Measurements from ENCODE around the gene AP4S1. TPM values are rescaled to one million over a fixed set of nuclear protein-coding genes. Genes with fewer than 3 reads are reported as not detected.
"Not testable (repeated sequence)": the region's sequence is repeated elsewhere in the genome, so short reads cannot be mapped to it uniquely, and the experiment has no call there.

AP4S1 gene
- total RNA-seq, 1 experiment from 2014 or later, result 3.3 TPM

DNA sequence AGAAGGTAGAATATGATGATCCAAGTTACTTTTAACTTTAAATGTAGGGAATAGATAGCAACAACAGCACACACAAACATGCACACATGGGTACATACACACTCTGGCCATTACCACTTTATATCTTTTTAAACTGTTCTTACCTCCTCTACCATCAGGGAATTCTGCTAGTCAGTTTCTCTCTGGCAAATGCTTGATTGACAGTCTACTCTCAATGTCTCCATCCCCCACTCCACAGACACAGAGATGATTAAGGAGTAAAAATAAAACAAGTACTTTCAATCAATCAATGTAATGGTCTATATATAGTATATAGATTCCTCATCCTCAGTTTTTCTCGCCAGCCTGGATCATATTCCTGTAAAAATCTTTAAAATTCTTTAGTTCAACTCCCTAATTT, 16.9 kb downstream of the AP4S1 start:
- intact Hi-C loops (cut with micrococcal nuclease; ENCODE audit: unreplicated experiment), result no loop called here
- H3K27me3 ChIP-seq (ENCODE audit: control insufficient read depth, insufficient read depth, low read length), result no peaks in the 10 kb centered on the region
- in situ Hi-C loops (cut with HindIII; ENCODE audit: low pct_unique_long_range_greater_than_20kb, low sequenced_read_pairs), result no loop called here
- no peak overlapping the region for H3K4me3 ChIP-seq (ENCODE audit: low read depth in 2 of 2, low read length in 2 of 2)
- CTCF ChIA-PET, result interaction anchor here (0.6 kb wide), 1 partner anchor 36 kb away, joined by 6 read pairs; no protein-coding TSS in a partner anchor
- POLR2A ChIA-PET, result interaction anchor here (0.7 kb wide), 1 partner anchor 13 kb away, joined by 5 read pairs; no protein-coding TSS in a partner anchor
- TF ChIP-seq, protein P1, sequence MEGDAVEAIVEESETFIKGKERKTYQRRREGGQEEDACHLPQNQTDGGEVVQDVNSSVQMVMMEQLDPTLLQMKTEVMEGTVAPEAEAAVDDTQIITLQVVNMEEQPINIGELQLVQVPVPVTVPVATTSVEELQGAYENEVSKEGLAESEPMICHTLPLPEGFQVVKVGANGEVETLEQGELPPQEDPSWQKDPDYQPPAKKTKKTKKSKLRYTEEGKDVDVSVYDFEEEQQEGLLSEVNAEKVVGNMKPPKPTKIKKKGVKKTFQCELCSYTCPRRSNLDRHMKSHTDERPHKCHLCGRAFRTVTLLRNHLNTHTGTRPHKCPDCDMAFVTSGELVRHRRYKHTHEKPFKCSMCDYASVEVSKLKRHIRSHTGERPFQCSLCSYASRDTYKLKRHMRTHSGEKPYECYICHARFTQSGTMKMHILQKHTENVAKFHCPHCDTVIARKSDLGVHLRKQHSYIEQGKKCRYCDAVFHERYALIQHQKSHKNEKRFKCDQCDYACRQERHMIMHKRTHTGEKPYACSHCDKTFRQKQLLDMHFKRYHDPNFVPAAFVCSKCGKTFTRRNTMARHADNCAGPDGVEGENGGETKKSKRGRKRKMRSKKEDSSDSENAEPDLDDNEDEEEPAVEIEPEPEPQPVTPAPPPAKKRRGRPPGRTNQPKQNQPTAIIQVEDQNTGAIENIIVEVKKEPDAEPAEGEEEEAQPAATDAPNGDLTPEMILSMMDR (IDR thresholded peaks at IDR 0.05), result no peak
- no peaks in the 10 kb centered on the region for H3K36me3 ChIP-seq (ENCODE audit: control insufficient read depth, insufficient read depth, low read length)
- BruUV-seq (replicated peaks), result no TSS peak
- no peaks in the 10 kb centered on the region for H3K9me3 ChIP-seq (ENCODE audit: control insufficient read depth, insufficient read depth, low read depth, low read length)
- no peak for DNase-seq (ENCODE audit: low read depth, low spot score)
- no peaks in the 10 kb centered on the region for H3K4me1 ChIP-seq (ENCODE audit: control insufficient read depth, insufficient read depth, low read length)
- no peak for ATAC-seq
- no peak overlapping the region for H3K27ac ChIP-seq (ENCODE audit: low read length)

DNA sequence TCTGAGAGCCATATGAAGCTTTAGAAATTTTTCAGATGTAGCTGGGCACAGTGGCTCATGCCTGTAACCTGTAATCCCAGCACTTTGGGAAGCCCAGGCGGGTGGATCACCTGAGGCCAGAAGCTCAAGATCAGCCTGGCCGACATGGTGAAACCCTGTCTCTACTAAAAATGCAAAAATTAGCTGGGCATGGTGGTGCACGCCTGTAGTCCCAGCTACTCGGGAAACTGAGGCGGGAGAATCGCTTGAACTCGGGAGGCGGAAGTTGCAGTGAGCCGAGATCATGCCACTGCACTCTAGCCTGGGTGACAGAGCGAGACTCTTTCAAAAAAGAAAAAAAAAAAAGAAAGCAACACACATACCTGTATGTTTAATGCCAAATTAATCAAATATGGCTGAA, 17.4 kb downstream of the AP4S1 start:
- CTCF ChIA-PET; H3K4me3 ChIP-seq (ENCODE audit: low read depth in 2 of 2, low read length in 2 of 2); H3K27me3 ChIP-seq (ENCODE audit: control insufficient read depth, insufficient read depth, low read length); H3K36me3 ChIP-seq (ENCODE audit: control insufficient read depth, insufficient read depth, low read length); H3K4me1 ChIP-seq (ENCODE audit: control insufficient read depth, insufficient read depth, low read length); in situ Hi-C loops (cut with HindIII; ENCODE audit: low pct_unique_long_range_greater_than_20kb, low sequenced_read_pairs); DNase-seq (ENCODE audit: low read depth, low spot score); H3K9me3 ChIP-seq (ENCODE audit: control insufficient read depth, insufficient read depth, low read depth, low read length); H3K27ac ChIP-seq (ENCODE audit: low read length); ATAC-seq; BruUV-seq (replicated peaks); intact Hi-C loops (cut with micrococcal nuclease; ENCODE audit: unreplicated experiment): not testable (repeated sequence)
- POLR2A ChIA-PET, result interaction anchor here (0.7 kb wide), 1 partner anchor 14 kb away, joined by 5 read pairs; no protein-coding TSS in a partner anchor

DNA sequence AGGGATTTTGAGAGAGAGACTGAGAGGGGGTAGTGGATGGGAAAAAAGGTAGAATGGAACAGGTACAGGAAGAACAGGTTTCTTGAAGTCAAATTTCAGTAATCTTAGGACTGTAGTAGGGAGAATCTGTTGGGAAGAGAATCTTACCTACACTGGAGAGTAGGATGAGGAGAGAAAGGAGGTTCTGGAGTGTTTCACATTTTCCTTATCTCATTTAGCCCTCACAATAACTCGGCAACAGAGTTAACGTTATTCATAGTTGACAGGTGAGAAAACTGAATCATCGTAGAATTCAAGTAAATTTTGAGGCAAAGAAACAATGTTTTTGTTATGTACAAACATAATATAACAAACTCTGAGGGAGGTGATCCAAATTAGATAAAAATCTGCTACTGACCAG, 17.9 kb downstream of the AP4S1 start:
- ATAC-seq, result no peak
- TF ChIP-seq, protein P2, sequence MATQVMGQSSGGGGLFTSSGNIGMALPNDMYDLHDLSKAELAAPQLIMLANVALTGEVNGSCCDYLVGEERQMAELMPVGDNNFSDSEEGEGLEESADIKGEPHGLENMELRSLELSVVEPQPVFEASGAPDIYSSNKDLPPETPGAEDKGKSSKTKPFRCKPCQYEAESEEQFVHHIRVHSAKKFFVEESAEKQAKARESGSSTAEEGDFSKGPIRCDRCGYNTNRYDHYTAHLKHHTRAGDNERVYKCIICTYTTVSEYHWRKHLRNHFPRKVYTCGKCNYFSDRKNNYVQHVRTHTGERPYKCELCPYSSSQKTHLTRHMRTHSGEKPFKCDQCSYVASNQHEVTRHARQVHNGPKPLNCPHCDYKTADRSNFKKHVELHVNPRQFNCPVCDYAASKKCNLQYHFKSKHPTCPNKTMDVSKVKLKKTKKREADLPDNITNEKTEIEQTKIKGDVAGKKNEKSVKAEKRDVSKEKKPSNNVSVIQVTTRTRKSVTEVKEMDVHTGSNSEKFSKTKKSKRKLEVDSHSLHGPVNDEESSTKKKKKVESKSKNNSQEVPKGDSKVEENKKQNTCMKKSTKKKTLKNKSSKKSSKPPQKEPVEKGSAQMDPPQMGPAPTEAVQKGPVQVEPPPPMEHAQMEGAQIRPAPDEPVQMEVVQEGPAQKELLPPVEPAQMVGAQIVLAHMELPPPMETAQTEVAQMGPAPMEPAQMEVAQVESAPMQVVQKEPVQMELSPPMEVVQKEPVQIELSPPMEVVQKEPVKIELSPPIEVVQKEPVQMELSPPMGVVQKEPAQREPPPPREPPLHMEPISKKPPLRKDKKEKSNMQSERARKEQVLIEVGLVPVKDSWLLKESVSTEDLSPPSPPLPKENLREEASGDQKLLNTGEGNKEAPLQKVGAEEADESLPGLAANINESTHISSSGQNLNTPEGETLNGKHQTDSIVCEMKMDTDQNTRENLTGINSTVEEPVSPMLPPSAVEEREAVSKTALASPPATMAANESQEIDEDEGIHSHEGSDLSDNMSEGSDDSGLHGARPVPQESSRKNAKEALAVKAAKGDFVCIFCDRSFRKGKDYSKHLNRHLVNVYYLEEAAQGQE (IDR thresholded peaks at IDR 0.05; ENCODE audit: insufficient read depth in 1 of 2, low read depth in 2 of 2, low read length in 1 of 2), result no peak
- TF ChIP-seq TCF7L2 (IDR thresholded peaks at IDR 0.05; ENCODE audit: low read depth, low read length), result no peak
- no peak for TF ChIP-seq POLR2AphosphoS5 (IDR thresholded peaks at IDR 0.05; ENCODE audit: low read depth, low read length)
- TF ChIP-seq, protein P1 (IDR thresholded peaks at IDR 0.05), result no peak
- TF ChIP-seq SIN3A (IDR thresholded peaks at IDR 0.05; ENCODE audit: borderline replicate concordance, insufficient read depth, low read depth, low read length), result no peak
- H3K9me3 ChIP-seq (ENCODE audit: control insufficient read depth, insufficient read depth, low read depth, low read length), result no peaks in the 10 kb centered on the region
- no peaks in the 10 kb centered on the region for H3K36me3 ChIP-seq (ENCODE audit: control insufficient read depth, insufficient read depth, low read length)
- BruUV-seq (replicated peaks), result no TSS peak
- no peaks in the 10 kb centered on the region for H3K27me3 ChIP-seq (ENCODE audit: control insufficient read depth, insufficient read depth, low read length)
- no peak for DNase-seq (ENCODE audit: low read depth, low spot score)
- in situ Hi-C loops (cut with HindIII; ENCODE audit: low pct_unique_long_range_greater_than_20kb, low sequenced_read_pairs), result no loop called here
- CTCF ChIA-PET, result no interaction called here
- no peaks in the 10 kb centered on the region for H3K4me1 ChIP-seq (ENCODE audit: control insufficient read depth, insufficient read depth, low read length)
- intact Hi-C loops (cut with micrococcal nuclease; ENCODE audit: unreplicated experiment), result no loop called here
- H3K4me3 ChIP-seq (ENCODE audit: low read depth in 2 of 2, low read length in 2 of 2), result no peak overlapping the region
- H3K27ac ChIP-seq (ENCODE audit: low read length), result no peak overlapping the region
- POLR2A ChIA-PET, result no interaction called here

All from Panc1 (cell line).